Left lung (tissue), 10 donors: ENCODE results near the gene GRIFIN. TPM values are rescaled to one million over a fixed set of nuclear protein-coding genes. Genes with fewer than 3 reads are reported as not detected.

Experiments
- ATAC-seq: fragments of 200-7000 bp; cut with Tn5 transposase; one replicate; pipeline ENCODE4 v1.9.1; 2020; ENCODE audit warnings: moderate library complexity
- DNase-seq, 4 donors: peaks; one replicate each; pipeline ENCODE4 v3.0.0-alpha.2; 2013 to 2020
- H3K27ac ChIP-seq, 2 donors: fragments of 200-600 bp; sonication (generic) in 1 of 2; one replicate each; pipeline versions ENCODE4 v1.5.0 to v1.8.0; 2020 to 2021
- H3K27me3 ChIP-seq, 2 donors: fragments of 200-600 bp; sonication (generic) in 1 of 2; one replicate each; pipeline versions ENCODE4 v1.5.0 to v1.8.0; 2020 to 2021
- H3K36me3 ChIP-seq, 2 donors: fragments of 200-600 bp; sonication (generic) in 1 of 2; one replicate each; pipeline versions ENCODE4 v1.5.0 to v1.8.0; 2020 to 2021
- H3K4me1 ChIP-seq, 2 donors: fragments of 200-600 bp; one replicate each; pipeline ENCODE4 v1.8.0; 2021
- H3K4me3 ChIP-seq, 2 donors: fragments of 200-600 bp; sonication (generic) in 1 of 2; one replicate each; pipeline versions ENCODE4 v1.5.0 to v1.8.0; 2020 to 2021; ENCODE audit warnings: mild to moderate bottlenecking in 1 of 2
- H3K9me3 ChIP-seq, 2 donors: fragments of 200-600 bp; sonication (generic) in 1 of 2; one replicate each; pipeline versions ENCODE4 v1.5.0 to v1.8.0; 2020 to 2021
- intact Hi-C, 2 donors: fragments of 100-400 bp; cut with DNase I; formaldehyde crosslinking; loops; one replicate each; pipeline versions ENCODE4 v1.11.2 to v1.14.2; 2022
- polyA plus RNA-seq, 6 donors: library from polyadenylated mRNA; unstranded; fragments of 120-200 nt; gene quantifications; one replicate each; pipeline ENCODE4 v1.2.1, GENCODE V29; 2013; ENCODE audit not compliant: insufficient read length in 6 of 6
- total RNA-seq, 2 donors: library from RNA; stranded (reverse); fragmentation: NEBNext Ultra II Directional; extraction: Animal tissue kit (Norgen Biotek cat#: 25700); gene quantifications; one replicate each; pipeline ENCODE4 v1.2.1, GENCODE V29; 2021
- TF ChIP-seq, protein P1 (sequence below), 2 donors: fragments of 200-600 bp; sonication (generic) in 1 of 2; IDR thresholded peaks; one replicate each; pipeline versions ENCODE4 v1.5.0 to v1.8.0; 2021; ENCODE audit warnings: antibody characterized with exemption in 2 of 2
- donor health status: DM: no; HTN: yes; CAD: no.
- donor health status: DM: no; HTN: no; CAD: no.

The GRIFIN gene
- total and polyA plus RNA-seq, 8 donors = 0.22 to 0.31 (median 0.26) TPM; not detected in 5

DNA sequence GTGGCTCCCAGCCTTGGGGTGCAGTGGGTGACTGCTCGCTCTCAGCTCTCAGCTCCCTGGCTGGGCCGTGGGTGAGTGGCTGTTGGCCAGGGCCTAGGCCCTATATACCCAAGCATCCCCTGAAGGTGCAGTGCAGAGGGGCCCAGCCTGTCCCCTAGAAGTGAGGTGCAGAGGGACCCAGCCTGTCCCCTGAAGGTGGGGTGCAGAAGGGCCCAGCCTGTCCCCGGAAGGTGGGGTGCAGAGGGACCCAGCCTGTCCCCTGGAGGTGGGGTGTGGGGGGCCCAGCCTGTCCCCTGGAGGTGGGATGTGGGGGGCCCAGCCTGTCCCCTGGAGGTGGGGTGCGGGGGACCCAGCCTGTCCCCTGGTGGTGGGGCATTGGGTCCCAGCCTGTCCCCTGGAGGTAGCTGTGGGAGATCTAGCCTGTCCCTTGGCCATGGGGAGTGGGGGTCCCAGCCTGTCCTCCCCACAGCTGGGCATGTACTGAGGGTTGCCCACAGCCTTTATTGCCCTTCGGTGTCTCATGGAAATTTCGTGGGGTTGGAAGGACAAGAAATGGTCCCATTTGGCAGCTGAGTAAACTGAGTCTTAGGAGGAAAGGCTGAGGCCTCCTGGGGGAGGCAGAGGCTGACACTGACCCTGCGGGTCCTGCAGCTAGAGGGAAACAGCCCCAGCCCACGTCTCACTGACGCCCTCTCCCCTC lies 25.9 kb upstream of the GRIFIN start:
- ATAC-seq (no peak), DNase-seq (no peak)
- no peak overlapping the region for H3K27ac ChIP-seq
- H3K4me1 ChIP-seq = no peaks in the 10 kb centered on the region
- H3K27me3 ChIP-seq = peaks cover 0 to 17% of the 10 kb centered on the region in 2 donors
- H3K4me3 ChIP-seq = no peak overlapping the region
- no peaks in the 10 kb centered on the region for H3K9me3 ChIP-seq
- TF ChIP-seq, protein P1, sequence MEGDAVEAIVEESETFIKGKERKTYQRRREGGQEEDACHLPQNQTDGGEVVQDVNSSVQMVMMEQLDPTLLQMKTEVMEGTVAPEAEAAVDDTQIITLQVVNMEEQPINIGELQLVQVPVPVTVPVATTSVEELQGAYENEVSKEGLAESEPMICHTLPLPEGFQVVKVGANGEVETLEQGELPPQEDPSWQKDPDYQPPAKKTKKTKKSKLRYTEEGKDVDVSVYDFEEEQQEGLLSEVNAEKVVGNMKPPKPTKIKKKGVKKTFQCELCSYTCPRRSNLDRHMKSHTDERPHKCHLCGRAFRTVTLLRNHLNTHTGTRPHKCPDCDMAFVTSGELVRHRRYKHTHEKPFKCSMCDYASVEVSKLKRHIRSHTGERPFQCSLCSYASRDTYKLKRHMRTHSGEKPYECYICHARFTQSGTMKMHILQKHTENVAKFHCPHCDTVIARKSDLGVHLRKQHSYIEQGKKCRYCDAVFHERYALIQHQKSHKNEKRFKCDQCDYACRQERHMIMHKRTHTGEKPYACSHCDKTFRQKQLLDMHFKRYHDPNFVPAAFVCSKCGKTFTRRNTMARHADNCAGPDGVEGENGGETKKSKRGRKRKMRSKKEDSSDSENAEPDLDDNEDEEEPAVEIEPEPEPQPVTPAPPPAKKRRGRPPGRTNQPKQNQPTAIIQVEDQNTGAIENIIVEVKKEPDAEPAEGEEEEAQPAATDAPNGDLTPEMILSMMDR (IDR thresholded peaks at IDR 0.05) = no peak
- intact Hi-C loops = no loop called here
- no peaks in the 10 kb centered on the region for H3K36me3 ChIP-seq

DNA sequence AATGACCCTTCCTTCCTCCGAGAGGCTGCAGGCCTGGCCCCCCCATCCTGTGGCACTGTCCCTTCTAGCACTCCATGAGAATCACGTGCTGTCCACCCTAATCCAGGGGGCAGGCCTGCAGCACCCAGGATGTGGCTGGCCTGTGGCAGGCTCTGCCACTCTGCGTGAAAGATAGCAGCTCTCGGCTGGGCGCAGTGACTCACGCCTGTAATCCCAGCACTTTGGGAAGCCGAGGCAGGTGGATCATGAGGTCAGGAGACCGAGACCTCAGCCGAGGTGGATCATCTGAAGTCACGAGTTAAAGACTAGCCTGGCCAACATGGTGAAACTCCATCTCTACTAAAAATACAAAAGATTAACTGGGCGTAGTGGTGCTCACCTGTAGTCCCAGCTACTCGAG lies 24.5 kb upstream of the GRIFIN start:
- no peaks in the 10 kb centered on the region for H3K36me3 ChIP-seq
- no peaks in the 10 kb centered on the region for H3K9me3 ChIP-seq
- TF ChIP-seq, protein P1 (IDR thresholded peaks at IDR 0.05) = no peak
- ATAC-seq (no peak), DNase-seq (no peak)
- peaks cover 0 to 24% of the 10 kb centered on the region in 2 donors for H3K27me3 ChIP-seq
- no peaks in the 10 kb centered on the region for H3K4me1 ChIP-seq
- no peak overlapping the region for H3K4me3 ChIP-seq
- intact Hi-C loops = no loop called here
- H3K27ac ChIP-seq = no peak overlapping the region

- no peaks in the 10 kb centered on the region for H3K36me3 ChIP-seq
- intact Hi-C loops = no loop called here
Measured at GRCh38 chr7:2499719-2500430, 23.7 kb upstream of the GRIFIN start.

GRCh38 chr7:2499181-2499580 lies 23.0 kb upstream of the GRIFIN start:
- Histone ChIP-seq H3K27ac (no peak overlapping the region), H3K9me3 (no peaks in the 10 kb centered on the region), H3K4me1 (peaks cover 0 to 5% of the 10 kb centered on the region in 2 donors), H3K27me3 (peaks cover 0 to 34% of the 10 kb centered on the region in 2 donors), H3K36me3 (no peaks in the 10 kb centered on the region), H3K4me3 (no peak overlapping the region)
- intact Hi-C loops = no loop called here
- TF ChIP-seq, protein P1 (IDR thresholded peaks at IDR 0.05) = no peak
- ATAC-seq (no peak), DNase-seq (no peak)

More at GRCh38 chr7:2499719-2500430, 23.7 kb upstream of the GRIFIN start:
- Histone ChIP-seq H3K27ac (no peak overlapping the region), H3K9me3 (no peaks in the 10 kb centered on the region), H3K4me1 (no peaks in the 10 kb centered on the region), H3K4me3 (no peak overlapping the region), H3K27me3 (peaks cover 0 to 28% of the 10 kb centered on the region in 2 donors)
- no peak for DNase-seq
- TF ChIP-seq, protein P1 (IDR thresholded peaks at IDR 0.05) = no peak
- ATAC-seq = no peak

DNA sequence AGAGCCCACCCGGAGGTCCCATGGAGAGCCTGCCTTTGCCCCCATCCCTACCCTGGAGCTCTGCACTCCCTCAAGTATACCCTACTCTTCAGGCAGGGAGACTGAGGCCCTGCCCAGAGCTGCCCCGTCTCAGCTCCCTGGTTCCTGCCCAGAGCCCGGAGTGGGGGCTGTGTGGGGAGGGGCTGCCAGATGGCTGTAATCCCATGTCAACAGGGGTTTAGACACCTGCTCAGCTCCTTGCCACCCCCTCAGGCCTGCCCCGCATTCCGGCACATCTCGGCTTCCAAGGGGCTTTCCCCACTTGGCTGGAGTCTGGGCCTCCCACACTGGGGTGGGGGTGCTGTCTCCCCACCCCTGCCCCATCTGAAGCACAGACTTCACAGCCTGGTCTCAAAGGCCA lies 22.5 kb upstream of the GRIFIN start:
- intact Hi-C loops = no loop called here
- peaks cover 0 to 37% of the 10 kb centered on the region in 2 donors for H3K27me3 ChIP-seq
- H3K9me3 ChIP-seq = no peaks in the 10 kb centered on the region
- TF ChIP-seq, protein P1 (IDR thresholded peaks at IDR 0.05) = no peak
- no peak for ATAC-seq
- H3K4me3 ChIP-seq = no peak overlapping the region
- DNase-seq = no peak
- H3K36me3 ChIP-seq = no peaks in the 10 kb centered on the region
- H3K27ac ChIP-seq = no peak overlapping the region
- peaks cover 0 to 8% of the 10 kb centered on the region in 2 donors for H3K4me1 ChIP-seq
